ENCODE measurements around the gene ENOX1.
"Not testable (repeated sequence)": the region's sequence is repeated elsewhere in the genome, so short reads cannot be mapped to it uniquely, and the experiment has no call there.

The ENOX1 gene

GRCh38 chr13:43168434-43168833, 618.3 kb downstream of the ENOX1 start:
- not testable (repeated sequence) for DNase-seq

- DNase-seq: no peak
Measured at GRCh38 chr13:43167731-43168130, 619.0 kb downstream of the ENOX1 start.

GRCh38 chr13:43166644-43167457, 619.9 kb downstream of the ENOX1 start:
- DNase-seq: no peak
